HT-29 (cell line): ENCODE results near the gene EPHB1. TPM values are rescaled to one million over a fixed set of nuclear protein-coding genes. Genes with fewer than 3 reads are reported as not detected.
"Not testable (repeated sequence)": the region's sequence is repeated elsewhere in the genome, so short reads cannot be mapped to it uniquely, and the experiment has no call there.

Experiments used
- DNase-seq: peaks from one replicate; pipeline ENCODE4 v3.0.0-alpha.2; 2015; ENCODE audit warnings: low spot score
- total RNA-seq: library from RNA; depleted of rRNA; stranded (reverse); fragments of >200 nt; shearing (Covaris generic); gene quantifications from 2 replicates; pipeline ENCODE4 v1.2.3, GENCODE V29; 2014

Gene EPHB1
- total RNA-seq, 1 experiment from 2014 or later = not detected

- DNase-seq = no peak
Measured at GRCh38 chr3:134998158-134998557, 203.1 kb downstream of the EPHB1 start.

- no peak for DNase-seq
Measured at GRCh38 chr3:134998855-134999254, 203.8 kb downstream of the EPHB1 start.

GRCh38 chr3:135000465-135000864, 205.4 kb downstream of the EPHB1 start:
- no peak for DNase-seq

GRCh38 chr3:135005616-135006015, 210.6 kb downstream of the EPHB1 start:
- not testable (repeated sequence) for DNase-seq

- no peak for DNase-seq
Measured at GRCh38 chr3:135007607-135008006, 212.5 kb downstream of the EPHB1 start.

- no peak for DNase-seq
Measured at GRCh38 chr3:135008326-135008725, 213.3 kb downstream of the EPHB1 start.

GRCh38 chr3:135009014-135009413, 214.0 kb downstream of the EPHB1 start:
- no peak for DNase-seq

- no peak for DNase-seq
Measured at GRCh38 chr3:135012101-135012500, 217.0 kb downstream of the EPHB1 start.

GRCh38 chr3:135013206-135013605, 218.1 kb downstream of the EPHB1 start:
- DNase-seq = no peak

- no peak for DNase-seq
Measured at GRCh38 chr3:135014566-135014965, 219.5 kb downstream of the EPHB1 start.

- no peak for DNase-seq
Measured at GRCh38 chr3:135017003-135017893, 222.2 kb downstream of the EPHB1 start.

- DNase-seq = no peak
Measured at GRCh38 chr3:135018149-135018923, 223.3 kb downstream of the EPHB1 start.

- no peak for DNase-seq
Measured at GRCh38 chr3:135020181-135020580, 225.1 kb downstream of the EPHB1 start.

GRCh38 chr3:135023996-135024658, 229.1 kb downstream of the EPHB1 start:
- DNase-seq = no peak

- not testable (repeated sequence) for DNase-seq
Measured at GRCh38 chr3:135030768-135031615, 235.9 kb downstream of the EPHB1 start.

GRCh38 chr3:135033737-135034136, 238.7 kb downstream of the EPHB1 start:
- DNase-seq = no peak

- no peak for DNase-seq
Measured at GRCh38 chr3:135034291-135034768, 239.3 kb downstream of the EPHB1 start.

- no peak for DNase-seq
Measured at GRCh38 chr3:135034891-135035440, 239.9 kb downstream of the EPHB1 start.

GRCh38 chr3:135038186-135038585, 243.1 kb downstream of the EPHB1 start:
- DNase-seq = no peak

- DNase-seq = not testable (repeated sequence)
Measured at GRCh38 chr3:135039536-135039935, 244.5 kb downstream of the EPHB1 start.
